ENCODE measurements around the gene TSNAX.

- TF ChIP-seq CTCF (IDR thresholded peaks at IDR 0.05) (no peak), POLR2A (IDR thresholded peaks at IDR 0.05) (no peak)
Measured at GRCh38 chr1:231557898-231558707, 29.6 kb downstream of the TSNAX start.
